Astrocyte of the hippocampus (primary cell): ENCODE results near the gene SPG7.
A peak's percentile ranks its signal among the peaks of the same experiment; 100 is the strongest.

Experiments
- DNase-seq: peaks from one replicate; pipeline ENCODE4 v3.0.0; 2011; ENCODE audit warnings: low read depth, low spot score

SPG7 gene

DNA sequence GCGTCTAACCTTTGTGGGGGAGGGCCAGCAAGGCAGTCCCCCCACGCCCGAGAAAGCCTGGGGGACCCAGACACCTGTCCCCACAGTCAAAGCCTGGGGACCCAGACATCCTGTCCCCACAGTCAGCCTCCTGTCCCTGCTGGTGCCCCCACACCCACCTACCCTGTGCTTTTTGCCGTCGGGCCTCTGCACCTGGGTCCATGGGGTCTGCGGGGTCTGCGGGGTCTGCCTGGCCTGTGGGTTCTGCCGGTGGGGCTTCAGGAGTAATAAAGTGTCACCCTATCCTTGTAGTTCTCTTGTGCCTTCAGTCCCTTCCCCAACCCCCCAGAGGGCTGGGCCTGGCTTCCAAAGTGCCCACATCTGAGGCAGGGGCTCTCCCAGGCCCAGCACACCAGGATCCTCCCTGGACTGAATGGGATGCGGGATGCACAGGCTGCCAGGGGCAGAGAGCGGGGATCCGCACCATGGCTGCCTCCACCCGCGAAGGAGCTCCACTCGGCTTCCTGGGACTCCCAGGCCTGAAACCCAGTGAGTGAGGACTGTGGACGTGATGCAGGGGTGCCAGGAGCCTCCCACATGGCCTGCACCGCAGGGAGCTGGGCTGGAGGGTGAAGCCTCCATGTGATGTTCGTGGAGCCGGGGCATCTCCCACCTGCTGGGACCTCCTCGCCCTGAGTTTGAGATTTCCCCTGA lies 88.9 kb downstream of the SPG7 start:
- DNase-seq, result no peak

DNA sequence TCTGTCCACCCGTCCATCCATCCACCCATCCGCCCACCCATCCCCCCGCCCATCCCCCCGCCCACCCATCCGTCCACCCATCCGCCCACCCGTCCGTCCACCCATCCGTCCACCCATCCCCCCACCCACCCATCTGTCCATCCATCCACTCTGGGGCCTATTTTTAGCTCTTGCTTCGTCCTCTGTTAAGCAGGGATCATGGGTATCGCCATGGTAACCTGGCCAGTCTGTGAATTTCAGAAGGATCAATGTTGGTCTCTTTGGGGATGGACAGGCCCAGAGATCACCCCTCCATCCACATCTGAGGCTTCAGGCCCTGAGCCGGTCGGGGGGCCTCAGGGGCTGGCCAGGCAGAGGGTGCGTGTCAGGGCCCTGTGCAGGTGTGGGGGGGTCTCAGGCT lies 90.0 kb downstream of the SPG7 start:
- no peak for DNase-seq

- no peak for DNase-seq
Measured at GRCh38 chr16:89599451-89599858, 91.3 kb downstream of the SPG7 start.

DNA sequence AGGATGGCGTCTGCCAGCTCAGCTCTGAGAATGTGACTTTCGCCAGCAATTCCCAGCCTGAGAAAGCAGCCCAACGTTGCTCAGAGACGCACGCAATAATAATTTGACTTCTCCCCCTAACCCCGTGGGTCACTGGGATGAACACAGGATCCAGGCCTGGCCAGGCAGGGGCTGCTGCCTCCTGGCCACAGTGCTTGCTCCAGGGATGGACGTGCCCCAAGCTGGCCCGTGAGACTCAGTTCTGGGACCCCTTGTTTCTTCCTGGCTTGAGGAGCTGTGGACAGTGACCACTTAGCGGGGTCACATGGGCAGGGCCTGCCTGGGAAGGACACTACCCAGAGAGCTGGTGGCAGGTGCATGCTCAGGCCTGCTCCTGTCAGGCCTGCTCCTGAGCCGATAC lies 91.7 kb downstream of the SPG7 start:
- DNase-seq, result no peak

DNA sequence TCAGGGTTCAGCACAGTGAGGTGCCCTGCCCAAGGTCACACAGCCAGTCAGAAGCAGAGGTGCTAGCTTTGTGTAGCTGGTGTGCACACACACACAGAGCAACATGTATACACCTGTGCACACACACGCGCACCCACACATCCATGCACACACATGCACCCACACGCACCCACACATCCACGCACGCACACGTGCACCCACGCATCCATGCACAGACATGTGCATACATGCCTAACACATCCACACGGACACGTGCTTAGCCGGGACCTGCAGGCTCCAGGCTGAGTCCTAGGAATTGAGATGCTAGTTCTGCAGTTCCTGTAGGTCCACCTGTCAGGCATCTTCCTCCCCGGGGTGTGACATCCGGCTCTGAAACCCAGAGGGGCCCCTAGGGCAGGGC lies 92.2 kb downstream of the SPG7 start:
- DNase-seq, result no peak

DNA sequence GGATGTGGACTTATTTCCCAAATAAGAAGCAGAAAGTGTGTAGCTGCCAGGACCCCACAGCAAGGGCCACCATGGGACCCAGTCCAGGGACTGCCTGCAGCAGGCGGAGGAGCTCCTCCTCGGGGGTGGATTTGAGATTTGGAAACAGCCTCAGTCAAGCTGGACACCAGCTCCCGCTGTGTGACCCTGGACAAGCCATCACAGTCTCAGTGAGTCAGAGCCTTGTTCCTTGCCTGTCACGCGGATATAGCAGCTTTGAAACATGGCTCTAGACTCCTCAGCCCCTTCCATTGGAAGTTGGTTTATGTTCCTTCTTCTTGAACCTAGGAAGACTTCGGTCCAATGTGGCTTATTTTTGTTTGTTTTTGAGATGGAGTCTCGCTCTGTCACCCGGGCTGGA lies 92.8 kb downstream of the SPG7 start:
- DNase-seq, result no peak

DNA sequence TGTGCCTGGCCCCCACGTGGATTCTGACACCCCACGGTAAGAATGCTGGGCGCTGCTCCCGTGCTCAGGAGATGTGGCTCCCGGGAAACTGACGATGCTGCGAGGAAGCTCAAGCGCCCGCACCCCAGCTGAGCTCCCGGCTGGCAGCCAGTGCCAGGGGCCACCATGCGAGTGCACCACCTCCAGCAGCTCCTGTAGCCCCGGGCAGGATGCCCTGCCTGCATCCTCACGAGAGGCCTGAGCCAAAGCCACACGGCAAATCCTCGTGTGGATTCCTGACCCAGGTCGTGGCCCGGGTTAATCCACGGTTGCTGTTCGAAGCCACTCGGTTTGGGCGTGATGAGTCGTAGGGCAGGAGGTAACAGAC lies 93.7 kb downstream of the SPG7 start:
- DNase-seq, result no peak

DNA sequence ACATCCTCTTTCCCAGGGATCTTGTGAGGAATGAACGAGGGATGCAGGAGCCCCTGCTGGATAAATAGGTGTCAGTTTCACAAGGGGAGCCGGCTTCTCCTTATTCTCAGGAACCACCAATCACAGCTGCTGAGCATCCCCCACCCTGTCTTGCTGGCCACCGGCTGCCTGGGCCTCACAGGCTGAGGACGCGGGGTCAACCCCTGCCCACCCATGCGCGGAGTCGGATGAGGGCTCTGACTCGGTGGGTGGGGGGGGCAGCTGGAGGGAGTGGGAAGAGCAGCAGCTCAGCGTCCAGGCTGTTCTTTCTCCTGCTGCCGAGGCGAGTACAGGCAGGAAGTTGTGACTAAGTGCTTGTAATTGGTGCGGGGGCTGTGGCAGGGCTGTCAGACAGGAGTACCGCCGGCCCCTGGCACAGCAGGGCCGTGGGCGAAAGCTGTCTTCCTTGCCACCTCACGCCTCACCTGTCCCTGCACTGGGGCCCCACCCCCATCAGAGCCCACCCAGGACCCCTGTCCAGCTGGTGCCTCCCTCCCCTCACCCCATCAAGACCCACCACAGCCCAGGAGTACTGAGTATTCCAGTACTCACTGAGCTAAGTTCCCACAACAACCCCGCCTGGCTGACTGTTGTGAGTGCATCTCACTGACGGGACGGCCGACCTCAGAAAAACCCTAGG lies 94.2 kb downstream of the SPG7 start:
- peak; percentile 86 for DNase-seq

GRCh38 chr16:89602952-89603590 lies 94.9 kb downstream of the SPG7 start:
- no peak for DNase-seq

DNA sequence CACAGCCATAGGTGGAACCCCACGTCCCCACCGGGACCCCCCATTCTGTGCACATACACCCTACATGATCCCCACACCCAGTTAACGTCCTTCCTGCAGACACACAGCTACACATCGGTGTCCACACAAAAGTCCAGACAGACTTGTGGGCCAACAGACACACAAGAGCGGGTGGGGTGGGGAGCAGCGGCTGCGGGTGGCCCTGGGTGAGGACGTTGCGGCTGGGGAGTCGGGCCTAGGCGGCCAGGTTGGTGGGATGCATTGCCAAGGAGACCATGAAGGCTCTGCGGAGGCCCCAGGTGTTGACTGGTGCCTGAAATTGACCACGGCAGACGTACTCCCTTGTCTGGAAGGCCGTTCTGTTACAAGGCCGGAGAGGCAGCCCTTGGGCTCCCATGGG lies 96.6 kb downstream of the SPG7 start:
- DNase-seq, result no peak

- DNase-seq, result no peak
Measured at GRCh38 chr16:89605186-89605970, 97.2 kb downstream of the SPG7 start.

GRCh38 chr16:89606006-89606405 lies 97.8 kb downstream of the SPG7 start:
- DNase-seq, result no peak
